ENCODE results near the gene STIM1.
A peak's percentile ranks its signal among the peaks of the same experiment; 100 is the strongest.
"Not testable (repeated sequence)": the region's sequence is repeated elsewhere in the genome, so short reads cannot be mapped to it uniquely, and the experiment has no call there.

STIM1 gene

DNA sequence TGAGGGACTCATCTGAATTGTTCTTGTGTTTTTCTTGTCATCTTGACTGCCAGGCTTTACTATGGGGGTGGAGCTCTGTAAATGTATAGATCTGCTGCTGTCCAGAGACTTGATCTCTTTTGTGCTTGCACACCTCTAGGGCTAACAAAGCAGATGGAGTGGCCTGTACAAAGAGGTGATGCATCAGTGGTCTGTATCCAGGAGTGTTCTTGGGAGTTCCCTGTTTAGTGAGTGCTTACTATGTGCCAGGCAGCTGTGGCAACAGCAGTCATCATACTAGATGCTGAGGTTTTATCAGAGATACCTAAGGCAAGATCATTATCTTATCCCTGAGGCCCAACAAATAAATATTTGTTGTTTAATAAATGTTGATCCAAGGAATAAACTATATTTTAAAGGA, 33.4 kb downstream of the STIM1 start:
- DNase-seq, result no peak

GRCh38 chr11:3890014-3890413, 34.5 kb downstream of the STIM1 start:
- no peak for DNase-seq

DNA sequence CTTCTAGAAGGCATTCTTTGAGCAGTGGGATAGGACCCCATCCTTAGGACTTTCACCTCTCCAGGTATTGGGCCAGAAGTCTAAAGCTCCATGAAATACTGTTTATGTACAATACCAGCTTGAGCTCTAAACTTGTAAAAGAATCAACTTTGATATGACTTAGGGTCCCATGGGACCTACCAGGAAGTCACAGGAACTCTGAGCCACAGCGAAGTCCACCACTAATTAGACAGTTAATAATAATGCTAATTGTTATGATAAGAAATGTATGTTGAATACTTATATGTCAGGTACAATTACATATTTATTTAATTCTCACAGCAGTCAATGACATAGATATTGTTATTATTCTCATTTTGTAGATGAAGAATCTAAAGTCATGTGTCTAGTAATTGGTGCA, 35.3 kb downstream of the STIM1 start:
- DNase-seq, result no peak

DNA sequence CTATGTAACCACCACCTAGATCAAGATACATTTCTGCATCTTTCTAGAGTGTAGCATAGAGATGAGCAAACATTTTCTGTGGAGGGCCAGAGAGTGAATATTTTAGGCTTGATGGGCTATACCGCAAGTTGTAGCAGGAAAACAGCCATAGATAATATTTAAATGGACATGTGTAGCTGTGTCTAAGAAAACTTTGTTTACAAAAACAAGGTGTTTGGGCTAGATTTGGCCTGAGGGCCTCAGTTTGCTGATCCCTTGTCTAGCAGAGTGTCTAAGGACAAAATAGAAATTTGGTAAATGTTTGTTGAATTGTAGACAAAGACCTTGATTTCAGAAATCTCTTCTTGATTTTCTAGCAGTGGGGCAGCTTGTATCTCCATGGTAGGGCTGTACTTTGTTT, 36.3 kb downstream of the STIM1 start:
- DNase-seq, result no peak

DNA sequence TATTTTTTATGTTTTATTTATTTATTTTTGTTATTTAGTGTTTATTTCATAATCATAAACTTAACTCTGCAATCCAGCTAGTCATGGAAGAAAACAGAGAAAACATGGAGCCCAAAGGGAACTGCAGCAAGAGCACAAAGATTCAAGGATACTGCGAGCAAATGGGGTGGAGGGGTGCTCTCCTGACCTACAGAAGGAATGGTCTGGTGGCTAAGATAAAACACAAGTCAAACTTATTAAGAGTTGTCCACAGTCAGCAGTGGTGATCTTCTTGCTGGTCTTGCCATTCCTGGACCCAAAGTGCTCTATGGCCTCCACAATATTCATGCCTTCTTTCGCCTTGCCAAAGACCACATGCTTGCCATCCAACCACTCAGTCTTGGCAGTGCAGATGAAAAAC, 36.7 kb downstream of the STIM1 start:
- DNase-seq, result no peak

DNA sequence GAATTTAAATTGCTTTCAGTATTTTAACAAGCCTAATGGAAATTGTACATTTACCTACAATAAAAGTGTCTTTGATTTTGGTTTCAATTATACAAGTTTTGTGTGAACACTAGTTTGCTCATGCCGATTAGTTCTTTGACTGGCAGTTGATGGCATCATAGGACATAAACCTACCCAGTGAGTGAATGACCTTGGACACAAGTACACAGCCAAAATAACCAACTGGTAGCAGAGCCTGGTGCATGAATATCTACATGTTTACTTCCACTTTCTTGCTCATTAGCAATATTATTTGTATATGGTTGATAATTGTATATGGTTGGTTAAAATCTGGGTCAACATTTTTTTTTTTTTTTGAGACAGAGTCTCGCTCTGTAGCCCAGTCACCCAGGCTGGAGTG, 37.8 kb downstream of the STIM1 start:
- no peak for DNase-seq

DNA sequence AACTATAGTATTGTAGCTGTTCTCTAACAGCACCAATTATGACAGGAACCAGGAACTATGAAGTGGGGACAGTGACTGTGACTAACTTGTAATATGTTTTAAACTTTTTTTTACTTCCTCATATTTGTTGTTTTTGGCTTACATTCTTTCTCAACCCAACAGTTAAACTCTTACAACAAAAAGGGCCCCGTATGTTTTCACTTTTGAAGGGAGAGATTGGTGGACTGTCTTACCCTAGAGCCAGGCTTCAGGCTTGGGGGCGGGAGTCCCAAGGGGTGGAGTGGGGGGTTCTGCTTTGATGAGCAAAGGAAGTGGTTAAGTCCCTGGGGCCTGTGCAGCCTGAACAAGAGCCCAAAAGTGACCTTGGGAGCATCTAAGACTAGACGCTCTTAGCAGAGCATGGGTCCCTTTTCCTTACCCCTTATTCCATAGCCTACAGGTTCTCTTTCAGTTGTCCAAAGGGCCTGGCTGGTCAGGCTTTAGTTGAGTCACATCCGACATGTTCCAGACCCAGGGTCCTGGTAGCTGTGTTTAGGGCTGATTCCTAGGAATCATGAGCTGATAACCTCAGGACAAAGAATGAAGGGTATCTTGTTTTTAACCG, 38.8 kb downstream of the STIM1 start:
- DNase-seq, result peak; percentile 86 to 87

GRCh38 chr11:3896644-3897043, 41.2 kb downstream of the STIM1 start:
- DNase-seq, result no peak

- not testable (repeated sequence) for DNase-seq
These were observed 44.8 kb downstream of the STIM1 start for GRCh38 chr11:3900230-3900629.

GRCh38 chr11:3901249-3902025, 46.0 kb downstream of the STIM1 start:
- DNase-seq, result no peak

DNA sequence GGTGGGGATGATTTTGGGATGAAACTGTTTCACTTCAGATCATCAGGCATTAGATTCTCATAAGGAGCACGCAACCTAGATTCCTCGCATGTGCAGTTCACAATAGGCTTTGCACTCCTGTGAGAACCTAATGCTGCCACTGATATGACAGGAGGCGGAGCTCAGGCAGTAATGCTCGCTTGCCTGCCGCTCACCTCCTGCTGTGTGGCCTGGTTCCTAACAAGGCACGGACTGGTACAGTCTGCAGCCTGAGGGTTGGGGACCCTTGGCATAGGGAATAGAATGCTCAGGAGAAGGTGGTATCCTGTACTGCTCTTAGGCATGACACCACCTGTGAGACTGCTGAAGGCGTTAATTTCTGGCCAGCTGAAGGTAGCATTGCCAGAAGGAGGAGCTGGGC, 47.0 kb downstream of the STIM1 start:
- DNase-seq, result no peak

DNA sequence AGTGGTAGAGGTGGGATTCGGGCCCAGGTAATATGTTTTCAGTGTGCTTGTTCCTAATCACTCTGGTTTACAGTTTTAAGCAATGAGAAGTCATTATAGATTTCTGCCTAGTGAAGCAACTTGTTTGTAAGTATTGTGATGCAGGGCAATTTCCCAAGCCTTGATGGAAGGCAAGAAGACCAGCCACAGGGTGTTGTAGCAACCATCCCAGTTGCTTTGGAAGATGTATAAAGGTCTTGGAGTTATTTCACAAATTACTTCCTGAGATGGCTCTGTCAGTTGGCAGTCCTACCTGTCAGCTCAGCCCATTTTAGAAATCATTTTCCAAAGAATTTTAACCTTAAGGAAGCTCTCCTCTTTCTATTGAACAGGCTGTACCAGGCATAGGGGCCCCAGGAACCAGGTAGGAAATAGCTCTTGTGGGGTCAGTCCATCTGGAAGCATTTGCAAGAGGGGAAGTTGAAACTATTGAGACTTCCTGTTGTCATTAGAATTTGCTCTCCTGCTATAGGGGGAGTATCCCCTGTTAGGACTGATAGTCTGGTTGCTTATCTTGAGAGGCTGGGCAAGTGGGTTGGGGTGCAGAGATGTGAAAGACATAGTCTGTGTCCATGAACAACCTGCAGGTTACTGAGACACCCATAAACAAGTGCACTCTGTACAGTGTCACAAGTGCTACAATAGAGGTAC, 47.9 kb downstream of the STIM1 start:
- DNase-seq, result peak; percentile 31 to 32

- DNase-seq, result no peak
These were observed 48.8 kb downstream of the STIM1 start for GRCh38 chr11:3904228-3904627.

DNA sequence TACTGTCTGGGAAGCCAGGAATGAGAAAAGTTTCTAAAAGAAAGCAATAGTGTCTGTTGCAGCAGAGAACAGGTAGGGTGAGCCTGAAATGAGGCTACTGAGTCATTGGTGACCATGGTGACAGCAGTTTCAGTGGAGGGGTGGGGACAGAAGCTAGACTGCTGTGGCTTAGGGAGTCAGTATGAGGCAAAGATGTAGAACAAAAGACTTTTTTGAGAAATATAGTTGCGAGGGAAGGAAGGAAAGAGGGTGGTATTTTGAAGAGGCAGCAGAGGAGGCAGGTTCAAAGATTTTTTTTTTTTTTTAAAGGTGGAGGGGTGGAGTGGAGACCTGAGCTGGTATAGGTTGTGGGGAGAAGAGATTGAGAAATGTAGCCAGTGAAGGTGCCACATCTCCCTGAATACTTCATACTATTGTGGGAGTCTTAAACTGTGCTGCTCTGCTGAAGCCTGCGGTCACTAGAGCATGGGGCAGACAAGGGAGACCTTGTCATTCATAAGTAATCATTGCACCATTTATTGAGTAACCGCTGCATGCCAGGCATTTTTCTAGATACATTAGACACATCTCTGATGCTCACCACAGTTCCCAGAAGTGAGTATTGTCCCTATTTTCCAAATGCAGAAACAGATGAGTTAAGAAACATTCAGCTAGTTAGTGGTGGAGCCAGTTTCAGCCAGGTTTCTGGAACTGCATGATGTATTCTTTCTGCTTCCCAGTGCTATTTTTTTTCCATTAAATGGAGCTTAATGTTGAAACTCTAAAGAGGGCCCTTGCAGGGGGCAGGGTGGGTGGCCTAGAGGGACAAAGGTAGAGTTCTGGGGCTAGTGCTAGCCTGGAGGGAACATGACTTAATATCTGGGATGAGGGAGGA, 49.9 kb downstream of the STIM1 start:
- no peak for DNase-seq

DNA sequence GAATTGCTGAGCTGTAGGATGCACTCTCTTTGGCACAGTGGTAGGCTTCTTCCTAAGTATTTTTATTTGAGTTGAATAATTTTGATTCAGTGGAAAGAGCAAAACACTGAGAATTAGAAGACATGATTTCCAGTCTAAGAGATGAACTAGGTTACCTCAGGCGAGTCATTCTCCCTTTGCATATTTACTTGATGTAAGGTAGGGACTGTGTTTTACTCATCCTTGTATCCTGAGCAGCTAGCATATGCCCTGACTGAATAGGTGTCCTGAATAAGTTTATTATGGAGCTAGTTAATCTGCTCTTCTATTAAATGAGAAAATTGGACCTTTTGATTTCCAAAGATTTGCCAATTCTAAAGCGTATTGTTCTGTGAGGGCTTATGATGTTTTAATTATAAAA, 50.7 kb downstream of the STIM1 start:
- DNase-seq, result no peak

DNA sequence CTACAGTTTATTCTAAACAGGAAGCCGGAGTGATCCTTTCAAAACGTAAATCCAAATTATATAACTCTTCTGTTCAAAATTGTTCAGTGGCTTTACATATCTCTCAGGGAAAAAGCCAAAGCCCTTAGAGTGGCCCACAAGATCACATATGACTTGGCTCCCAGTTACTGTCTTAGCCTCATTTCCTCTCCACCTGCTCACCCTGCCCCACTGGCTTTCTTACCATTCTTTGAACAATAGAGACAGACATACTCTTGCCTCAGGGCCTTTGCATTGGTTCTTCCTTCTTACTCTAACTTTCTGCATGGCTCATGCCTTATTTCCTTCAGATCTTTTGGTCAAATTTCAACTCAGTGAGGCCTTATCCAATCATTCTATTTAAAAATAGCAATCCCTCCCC, 52.1 kb downstream of the STIM1 start:
- DNase-seq, result no peak

DNA sequence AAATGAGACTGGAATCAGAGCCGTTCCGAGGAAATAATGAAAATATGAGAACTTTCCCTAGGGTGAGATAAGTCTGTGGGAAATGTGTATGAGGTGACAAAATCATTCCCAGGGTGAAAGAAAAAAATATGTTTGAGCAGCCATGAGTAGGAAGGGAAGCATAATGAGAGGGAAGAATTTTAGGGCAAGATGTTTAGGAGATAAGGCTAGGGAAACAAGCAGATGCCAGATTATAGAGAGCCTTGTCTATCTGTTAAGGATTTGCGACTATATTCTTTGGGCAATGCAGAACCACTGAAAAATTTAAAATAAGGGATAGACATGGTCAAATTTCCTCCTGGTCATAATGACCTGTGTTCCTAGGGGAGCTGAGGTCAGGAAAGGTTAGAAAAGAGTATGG, 54.4 kb downstream of the STIM1 start:
- no peak for DNase-seq

GRCh38 chr11:3911908-3912505, 56.5 kb downstream of the STIM1 start:
- no peak for DNase-seq

DNA sequence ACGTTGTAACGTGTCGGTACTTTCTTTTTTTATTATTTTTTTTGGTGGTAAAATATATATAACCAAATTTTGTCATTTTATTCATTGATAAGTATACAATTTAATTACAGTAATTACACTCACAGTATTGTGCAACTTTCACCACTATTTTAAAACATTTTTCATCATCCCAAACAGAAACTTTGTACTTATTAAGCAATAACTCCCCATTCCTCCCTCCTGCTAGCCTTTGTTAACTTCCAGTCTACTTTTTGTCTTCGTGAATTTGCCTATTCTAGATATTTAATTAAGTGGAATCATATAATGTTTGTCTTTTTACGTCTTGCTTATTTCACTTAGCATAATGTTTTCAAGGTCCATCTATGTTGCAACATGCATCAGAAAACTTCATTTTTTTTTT, 58.5 kb downstream of the STIM1 start:
- no peak for DNase-seq

DNA sequence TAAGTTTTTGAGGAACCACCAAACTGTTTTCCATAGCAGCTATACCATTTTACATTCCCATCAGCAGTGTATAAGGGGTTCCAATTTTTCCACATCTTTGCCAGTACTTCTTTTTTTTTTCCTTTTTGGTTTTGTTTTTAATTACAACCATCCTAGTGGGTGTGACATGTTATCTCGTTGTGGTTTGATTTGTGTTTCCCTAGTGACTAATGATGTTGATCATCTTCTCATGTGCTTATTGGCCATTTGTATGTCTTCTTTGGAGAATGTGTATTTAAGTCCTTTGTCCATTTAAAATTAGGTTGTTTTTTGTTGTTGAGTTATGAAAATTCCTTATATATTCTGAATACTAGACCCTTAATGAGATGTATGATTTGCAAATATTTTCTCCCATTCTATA, 59.3 kb downstream of the STIM1 start:
- no peak for DNase-seq

DNA sequence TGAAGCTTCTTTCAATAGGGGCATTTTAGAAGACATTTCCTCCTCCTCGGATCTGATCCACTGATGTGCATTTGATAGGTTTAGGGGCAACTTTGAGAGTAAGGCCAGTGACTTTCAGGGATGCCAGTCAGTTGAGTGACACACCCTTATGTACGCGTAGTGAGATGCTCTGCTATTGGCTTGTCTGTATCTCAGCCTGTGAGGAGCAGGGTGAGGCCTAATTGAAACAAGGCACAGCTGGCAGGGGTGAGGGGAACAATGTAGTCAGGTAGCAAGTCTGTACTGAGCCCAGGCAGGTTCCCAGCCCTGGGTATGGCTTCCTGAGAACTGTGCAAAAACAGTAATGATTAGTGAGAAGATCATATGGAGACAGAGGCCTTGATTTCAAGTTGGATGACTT, 61.5 kb downstream of the STIM1 start:
- no peak for DNase-seq

- DNase-seq, result peak in 1 of 2 experiments; percentile 28
These were observed 64.8 kb downstream of the STIM1 start for GRCh38 chr11:3920148-3920852.
